Central memory CD4-positive, alpha-beta T cell (primary cell): ENCODE measurements around the gene TBCD.
"Not testable (repeated sequence)": the region's sequence is repeated elsewhere in the genome, so short reads cannot be mapped to it uniquely, and the experiment has no call there.

ENCODE experiments used
- DNase-seq: peaks from one replicate; pipeline ENCODE4 v3.0.0; 2022

The TBCD gene

GRCh38 chr17:82729479-82730260 is 22.2 kb upstream of the TBCD start:
- DNase-seq, result no peak

- DNase-seq, result no peak
These were observed 19.6 kb upstream of the TBCD start for GRCh38 chr17:82732118-82732743.

- no peak for DNase-seq
These were observed 16.6 kb upstream of the TBCD start, which contains the start of gene FN3K for GRCh38 chr17:82734987-82735866. TSS of gene FN3K (plus strand) at chr17:82735615. CDS start at chr17:82735637, 22 bp downstream.

- no peak for DNase-seq
These were observed 15.2 kb upstream of the TBCD start for GRCh38 chr17:82736511-82737185.

GRCh38 chr17:82737967-82738877 is 13.6 kb upstream of the TBCD start:
- no peak for DNase-seq

- DNase-seq, result no peak
These were observed 10.7 kb upstream of the TBCD start for GRCh38 chr17:82740906-82741759.

- no peak for DNase-seq
These were observed 8.3 kb upstream of the TBCD start for GRCh38 chr17:82743344-82744219.

GRCh38 chr17:82744736-82745135 is 7.1 kb upstream of the TBCD start:
- DNase-seq, result not testable (repeated sequence)

GRCh38 chr17:82745524-82745923 is 6.3 kb upstream of the TBCD start:
- DNase-seq, result no peak

GRCh38 chr17:82748756-82749155 is 3.1 kb upstream of the TBCD start:
- no peak for DNase-seq

- no peak for DNase-seq
These were observed 1.5 kb upstream of the TBCD start for GRCh38 chr17:82750241-82750908.

- DNase-seq, result no peak
These were observed 694 bp upstream of the TBCD start for GRCh38 chr17:82751171-82751570.

- DNase-seq, result no peak
These were observed 721 bp downstream of the TBCD start for GRCh38 chr17:82752371-82753200.

GRCh38 chr17:82753201-82753464 is 1.3 kb downstream of the TBCD start:
- DNase-seq, result no peak

- no peak for DNase-seq
These were observed 2.7 kb downstream of the TBCD start for GRCh38 chr17:82754297-82755208.

GRCh38 chr17:82756166-82756565 is 4.3 kb downstream of the TBCD start:
- DNase-seq, result no peak

GRCh38 chr17:82765371-82765770 is 13.5 kb downstream of the TBCD start:
- DNase-seq, result no peak
